D341Med (cell line): ENCODE results near the gene SLC6A18.

Experiments
- DNase-seq: peaks from one replicate; pipeline ENCODE4 v3.0.0; 2012; ENCODE audit warnings: low spot score

Gene SLC6A18

GRCh38 chr5:1203311-1203967 lies 21.7 kb upstream of the SLC6A18 start:
- no peak for DNase-seq

DNA sequence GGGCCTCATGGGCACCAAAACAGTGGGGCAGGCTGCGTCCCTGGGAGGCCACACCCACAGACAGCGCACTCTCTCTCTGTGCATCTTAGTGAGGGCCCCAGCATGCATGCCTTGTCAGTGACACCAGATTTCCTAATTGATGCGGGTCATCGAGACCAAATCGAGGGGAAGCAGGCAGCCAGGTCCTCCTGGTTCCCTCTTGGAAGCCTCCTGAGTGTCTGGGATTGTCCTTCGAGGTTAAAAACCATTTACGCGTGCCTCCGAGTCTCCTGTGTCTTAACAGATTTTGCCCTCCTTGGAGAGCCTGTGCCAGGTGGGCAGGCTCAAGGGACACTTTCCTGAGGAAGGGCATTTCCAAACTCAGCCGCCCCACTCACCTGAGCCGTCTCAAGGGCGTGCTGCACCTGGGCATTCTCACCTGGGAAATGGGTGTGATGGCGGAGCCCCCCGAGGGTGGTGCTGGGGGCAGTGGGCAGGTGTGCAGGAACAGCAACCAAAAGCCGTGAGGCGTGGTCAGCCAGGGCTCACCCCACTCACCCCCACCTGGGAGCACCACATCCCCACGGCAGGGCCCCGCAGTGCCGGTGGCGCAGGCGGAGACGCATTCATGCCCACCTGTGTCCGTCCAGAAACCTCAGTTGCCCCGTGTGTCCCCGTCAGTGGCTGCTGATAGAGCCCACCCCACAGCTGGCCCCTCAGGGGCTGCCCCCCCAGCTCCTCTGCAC lies 21.1 kb upstream of the SLC6A18 start:
- no peak for DNase-seq

GRCh38 chr5:1204693-1205242 lies 20.4 kb upstream of the SLC6A18 start:
- DNase-seq = no peak

DNA sequence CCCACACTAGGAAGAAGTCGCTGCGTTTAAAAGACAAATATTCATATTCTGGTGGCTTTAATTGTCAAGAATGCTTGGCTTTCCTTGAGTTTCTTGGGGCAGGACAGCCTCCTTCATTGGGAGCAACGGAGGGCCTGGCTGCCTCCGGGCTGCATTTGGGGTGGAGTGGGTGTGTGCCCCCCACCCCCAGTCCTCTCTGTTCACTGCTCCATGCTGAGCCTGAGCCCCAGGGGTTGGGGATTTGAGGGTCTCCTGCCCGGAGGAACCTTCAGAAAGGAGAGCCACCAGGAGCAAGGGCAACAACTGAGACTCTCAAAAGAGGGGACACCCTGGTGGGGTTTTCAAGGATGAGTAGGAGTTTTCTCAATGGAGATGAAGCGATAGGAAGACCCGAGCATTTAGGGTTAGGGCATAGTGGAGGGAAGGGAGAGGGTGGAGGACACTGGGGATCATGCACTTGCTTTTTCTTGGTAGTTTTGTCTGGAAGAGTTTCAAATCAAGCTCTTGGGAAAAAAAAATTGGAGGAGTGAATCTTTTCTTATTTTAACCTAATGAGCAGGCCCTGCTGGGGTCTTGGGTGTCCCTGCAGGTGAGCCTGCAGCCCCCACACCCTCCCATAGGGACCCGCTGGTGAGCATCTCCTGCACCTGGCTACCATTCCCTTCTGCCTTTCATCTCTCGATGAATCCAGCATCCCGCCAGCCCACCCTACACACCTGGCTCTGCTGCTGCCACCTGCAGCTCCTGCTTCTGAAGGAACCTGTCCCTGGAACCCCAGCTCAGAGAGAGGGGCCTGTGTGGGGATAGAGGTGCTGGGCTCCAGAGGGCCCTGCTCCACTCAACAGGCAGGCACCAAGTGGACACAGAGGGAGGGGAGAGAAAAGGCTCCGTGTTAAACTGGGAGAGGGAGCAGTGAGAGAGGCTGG lies 19.7 kb upstream of the SLC6A18 start:
- no peak for DNase-seq

DNA sequence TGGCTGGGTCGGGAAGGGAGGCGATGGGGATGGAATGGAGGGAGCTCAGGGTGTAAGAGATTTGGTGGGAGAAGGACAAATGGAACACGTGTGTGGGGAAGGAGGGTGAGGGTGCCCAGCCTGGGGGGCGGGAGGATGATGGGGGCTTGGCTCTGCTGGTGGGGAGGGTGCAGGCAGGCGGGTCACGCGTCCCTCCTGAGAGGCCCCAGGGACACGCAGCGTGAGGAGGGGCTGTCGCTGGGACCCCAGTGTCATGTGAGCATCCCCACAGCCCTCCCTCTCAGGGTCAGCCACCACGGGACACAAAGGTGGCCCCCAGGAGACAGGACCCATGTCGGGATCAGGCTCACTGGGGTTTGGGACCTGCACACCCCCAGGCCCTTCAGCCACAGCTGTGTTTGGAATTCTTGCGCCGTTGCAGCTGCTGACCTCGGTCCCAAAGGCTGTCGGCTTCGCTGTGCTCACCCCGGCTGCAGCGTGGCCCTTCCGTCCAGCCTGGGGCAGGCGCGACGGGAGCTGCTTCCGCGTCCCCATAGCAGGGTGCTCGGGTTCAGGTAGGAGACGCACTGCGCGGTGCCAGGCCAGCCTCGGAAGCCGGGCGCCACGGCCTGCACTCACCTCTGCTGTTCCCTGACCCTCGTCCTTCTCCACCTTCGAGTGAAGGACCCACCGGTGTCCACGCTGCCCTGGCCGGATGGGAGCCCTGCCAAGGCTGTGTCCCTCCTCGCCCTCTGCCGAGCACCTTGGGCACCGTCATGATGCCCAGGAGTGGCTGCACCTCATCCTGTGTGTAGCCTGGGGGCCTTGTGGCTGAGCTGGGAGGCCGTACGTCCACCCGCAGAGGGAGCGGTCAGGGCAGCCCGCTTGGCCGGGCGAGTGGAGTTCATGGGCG lies 18.4 kb upstream of the SLC6A18 start:
- no peak for DNase-seq

DNA sequence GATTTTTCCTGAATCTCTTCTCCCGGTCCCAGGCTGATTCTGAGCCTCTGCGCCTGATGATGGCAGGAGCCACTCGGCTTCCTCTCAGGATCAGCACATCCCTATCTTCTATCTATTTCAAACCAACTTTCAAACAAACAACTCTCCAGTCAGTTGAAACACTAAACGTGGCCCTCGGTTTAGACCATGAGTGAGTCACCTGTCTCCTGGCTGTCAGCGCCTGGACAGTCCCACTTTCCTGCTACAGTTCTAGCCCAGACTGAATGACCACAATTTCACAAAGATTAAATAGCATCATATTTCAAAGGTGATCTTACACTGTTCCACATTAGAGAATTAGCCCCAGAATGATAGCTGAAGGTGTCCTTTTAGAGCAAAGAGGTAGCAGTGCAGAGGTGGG lies 17.6 kb upstream of the SLC6A18 start:
- DNase-seq = no peak

- no peak for DNase-seq
These were observed 16.9 kb upstream of the SLC6A18 start for GRCh38 chr5:1208221-1208742.

DNA sequence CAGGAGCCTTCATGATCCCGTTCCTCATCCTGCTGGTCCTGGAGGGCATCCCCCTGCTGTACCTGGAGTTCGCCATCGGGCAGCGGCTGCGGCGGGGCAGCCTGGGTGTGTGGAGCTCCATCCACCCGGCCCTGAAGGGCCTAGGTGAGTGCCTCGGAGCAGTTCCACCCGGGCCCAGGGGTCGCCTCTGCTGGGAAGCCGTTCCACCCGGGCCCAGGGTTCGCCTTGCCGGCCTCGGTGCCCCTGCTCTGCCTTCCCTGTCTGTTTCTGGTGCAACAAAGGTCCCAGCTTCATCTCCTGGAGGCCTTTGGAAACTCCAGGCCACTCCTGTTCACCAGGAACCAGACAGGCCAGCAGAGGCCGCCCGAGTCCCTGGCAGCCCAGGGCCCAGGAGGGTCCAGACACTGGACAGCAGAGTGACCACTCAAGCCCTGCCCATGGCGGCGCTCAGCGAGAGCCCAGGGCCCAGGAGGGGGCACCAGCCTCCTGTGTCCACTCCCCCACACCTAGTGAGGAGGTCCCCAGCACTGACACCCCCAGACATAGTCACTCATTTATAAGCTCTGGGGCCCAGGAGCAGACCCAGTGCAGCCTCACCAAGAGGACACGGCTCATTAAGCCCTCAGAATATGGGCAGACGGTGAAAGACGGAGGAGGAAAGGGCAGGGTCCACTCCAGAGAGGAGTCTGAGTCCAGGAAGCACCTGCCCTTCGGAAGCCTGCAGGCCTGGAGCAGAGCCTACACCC lies 16.3 kb upstream of the SLC6A18 start:
- no peak for DNase-seq

- DNase-seq = no peak
These were observed 15.7 kb upstream of the SLC6A18 start for GRCh38 chr5:1209489-1209852.

DNA sequence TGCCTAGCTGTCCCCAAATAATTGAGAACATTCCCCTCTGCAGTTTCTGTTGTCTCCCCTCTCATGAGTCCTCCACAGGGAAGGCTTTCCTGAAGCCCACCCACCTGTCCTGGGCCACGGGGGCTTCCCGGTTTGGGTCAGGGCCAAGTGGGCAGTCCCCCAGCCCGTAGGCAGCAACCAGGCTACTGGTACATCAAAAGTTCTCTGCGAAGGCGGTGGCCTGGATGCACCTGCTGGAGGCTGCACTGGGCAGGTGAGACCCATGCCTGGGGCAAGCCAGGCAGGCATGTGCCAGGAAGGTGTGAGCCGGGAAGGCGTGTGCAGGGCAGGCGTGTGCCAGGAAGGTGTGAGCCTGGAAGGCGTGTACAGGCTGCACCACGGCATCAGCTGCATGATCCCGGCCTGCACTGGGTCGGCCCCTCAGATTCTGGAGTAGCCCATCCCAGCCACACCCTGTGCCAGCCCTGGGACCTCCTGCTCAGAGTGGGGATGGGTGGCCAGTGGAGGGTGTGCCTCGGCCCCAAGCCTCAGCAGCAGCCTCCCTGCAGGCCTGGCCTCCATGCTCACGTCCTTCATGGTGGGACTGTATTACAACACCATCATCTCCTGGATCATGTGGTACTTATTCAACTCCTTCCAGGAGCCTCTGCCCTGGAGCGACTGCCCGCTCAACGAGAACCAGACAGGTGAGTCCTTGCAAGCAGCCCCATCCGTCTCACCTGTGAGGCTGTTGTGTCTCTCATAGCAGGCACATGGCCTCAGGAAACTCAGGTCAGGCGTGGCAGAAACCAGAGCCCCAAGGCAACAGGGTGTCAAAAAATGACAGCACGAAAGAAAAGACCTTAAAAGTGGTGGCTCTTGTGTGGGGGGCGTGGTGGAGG lies 15.0 kb upstream of the SLC6A18 start:
- DNase-seq = no peak

DNA sequence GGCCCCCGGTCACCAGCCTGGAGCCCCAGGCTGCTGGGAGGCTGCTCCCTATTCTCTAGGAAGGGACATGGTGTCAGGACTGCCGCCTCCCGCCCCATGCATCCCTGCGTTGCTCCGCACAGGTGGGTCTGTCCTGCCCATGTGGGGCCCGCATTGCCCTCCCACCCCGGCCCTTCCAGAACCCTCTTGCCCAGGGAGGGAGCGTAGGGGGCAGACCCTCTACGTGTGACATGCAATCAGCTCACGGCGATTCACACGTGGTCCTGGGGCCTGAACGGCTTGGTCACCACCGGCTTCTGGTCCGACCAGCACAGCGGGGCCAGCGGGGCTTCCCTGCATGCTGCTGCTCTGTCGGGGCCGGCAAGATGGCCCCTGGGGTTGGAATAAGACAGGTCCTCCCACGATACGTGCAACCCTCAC lies 14.3 kb upstream of the SLC6A18 start:
- no peak for DNase-seq

- no peak for DNase-seq
These were observed 13.5 kb upstream of the SLC6A18 start for GRCh38 chr5:1211701-1212100.

DNA sequence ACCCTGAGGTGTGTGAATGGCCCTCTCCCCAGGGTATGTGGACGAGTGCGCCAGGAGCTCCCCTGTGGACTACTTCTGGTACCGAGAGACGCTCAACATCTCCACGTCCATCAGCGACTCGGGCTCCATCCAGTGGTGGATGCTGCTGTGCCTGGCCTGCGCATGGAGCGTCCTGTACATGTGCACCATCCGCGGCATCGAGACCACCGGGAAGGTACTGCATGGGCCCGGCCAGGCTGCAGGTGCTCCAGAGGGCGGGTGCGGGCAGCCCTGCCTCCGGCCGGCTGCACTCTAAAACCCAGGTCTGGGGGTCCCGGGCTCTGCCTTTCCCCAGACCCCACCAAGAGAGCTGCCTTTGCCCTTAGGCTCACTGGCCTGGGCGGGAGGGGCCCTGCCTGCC lies 12.9 kb upstream of the SLC6A18 start:
- DNase-seq = no peak

GRCh38 chr5:1212881-1213280 lies 12.3 kb upstream of the SLC6A18 start:
- no peak for DNase-seq

DNA sequence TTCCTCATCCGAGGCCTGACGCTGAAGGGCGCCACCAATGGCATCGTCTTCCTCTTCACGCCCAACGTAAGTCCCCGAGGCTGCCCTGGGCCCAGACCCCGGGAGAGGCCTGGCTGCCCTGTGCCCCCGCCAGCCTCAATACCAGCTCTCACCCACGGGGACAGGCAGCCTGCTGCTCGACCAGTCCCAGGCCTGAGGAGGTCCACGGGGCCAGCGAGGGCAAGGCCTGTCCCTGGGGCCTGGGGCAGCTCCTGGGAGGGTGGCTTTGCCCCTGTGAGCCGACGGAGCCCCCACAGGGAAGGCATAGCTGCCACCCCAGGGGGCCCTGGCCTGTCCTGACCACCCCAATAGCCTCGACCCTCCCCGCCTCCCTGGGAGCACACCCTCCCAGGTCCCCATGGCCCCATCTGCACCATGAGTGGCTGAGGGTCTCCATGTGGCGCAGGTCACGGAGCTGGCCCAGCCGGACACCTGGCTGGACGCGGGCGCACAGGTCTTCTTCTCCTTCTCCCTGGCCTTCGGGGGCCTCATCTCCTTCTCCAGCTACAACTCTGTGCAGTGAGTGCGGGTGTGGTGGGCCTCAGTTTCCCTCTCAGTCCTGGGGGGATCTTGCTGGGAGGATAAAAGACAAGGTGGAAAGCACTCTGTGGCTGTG lies 11.5 kb upstream of the SLC6A18 start:
- DNase-seq = no peak

- DNase-seq = no peak
These were observed 10.8 kb upstream of the SLC6A18 start for GRCh38 chr5:1214163-1214935.

GRCh38 chr5:1214936-1215220 lies 10.3 kb upstream of the SLC6A18 start:
- no peak for DNase-seq

- no peak for DNase-seq
These were observed 9.7 kb upstream of the SLC6A18 start for GRCh38 chr5:1215320-1216096.
